ENCODE measurements around the gene FBLN1.
"Not testable (repeated sequence)": the region's sequence is repeated elsewhere in the genome, so short reads cannot be mapped to it uniquely, and the experiment has no call there.

Gene FBLN1

GRCh38 chr22:45621836-45622600 lies 119.3 kb downstream of the FBLN1 start:
- H3K27me3 Mint-ChIP-seq: peaks cover 6% of the 10 kb centered on the region
- ATAC-seq (ENCODE audit: low read depth): no peak
- H3K4me3 Mint-ChIP-seq: no peak overlapping the region
- H3K9me3 Mint-ChIP-seq: peaks cover 2% of the 10 kb centered on the region
- H3K27ac Mint-ChIP-seq: no peak overlapping the region
- H3K36me3 Mint-ChIP-seq: no peaks in the 10 kb centered on the region
- no peaks in the 10 kb centered on the region for H3K4me1 Mint-ChIP-seq
- DNase-seq (ENCODE audit: low spot score in 2 of 2): no peak

GRCh38 chr22:45623464-45624145 lies 120.9 kb downstream of the FBLN1 start:
- not testable (repeated sequence) for H3K27ac Mint-ChIP-seq; H3K36me3 Mint-ChIP-seq; H3K9me3 Mint-ChIP-seq; DNase-seq (ENCODE audit: low spot score in 2 of 2); ATAC-seq (ENCODE audit: low read depth); H3K4me1 Mint-ChIP-seq; H3K27me3 Mint-ChIP-seq; H3K4me3 Mint-ChIP-seq

GRCh38 chr22:45626198-45626651 lies 123.5 kb downstream of the FBLN1 start:
- Mint-ChIP-seq H3K4me1 (no peaks in the 10 kb centered on the region), H3K27me3 (peaks cover 19% of the 10 kb centered on the region), H3K9me3 (peaks cover 2% of the 10 kb centered on the region), H3K36me3 (no peaks in the 10 kb centered on the region), H3K4me3 (no peak overlapping the region), H3K27ac (no peak overlapping the region)
- DNase-seq (ENCODE audit: low spot score in 2 of 2) (no peak), ATAC-seq (ENCODE audit: low read depth) (no peak)

- DNase-seq (ENCODE audit: low spot score in 2 of 2) (no peak), ATAC-seq (ENCODE audit: low read depth) (no peak)
- no peaks in the 10 kb centered on the region for H3K4me1 Mint-ChIP-seq
- no peak overlapping the region for H3K4me3 Mint-ChIP-seq
- no peaks in the 10 kb centered on the region for H3K36me3 Mint-ChIP-seq
- peaks cover 24% of the 10 kb centered on the region for H3K27me3 Mint-ChIP-seq
- no peak overlapping the region for H3K27ac Mint-ChIP-seq
- peaks cover 2% of the 10 kb centered on the region for H3K9me3 Mint-ChIP-seq
These were observed 125.0 kb downstream of the FBLN1 start for GRCh38 chr22:45627489-45628233.

GRCh38 chr22:45628515-45628914 lies 125.8 kb downstream of the FBLN1 start:
- Mint-ChIP-seq H3K36me3 (no peaks in the 10 kb centered on the region), H3K27ac (no peak overlapping the region), H3K9me3 (peaks cover 2% of the 10 kb centered on the region), H3K4me3 (no peak overlapping the region), H3K4me1 (no peaks in the 10 kb centered on the region), H3K27me3 (peaks cover 24% of the 10 kb centered on the region)
- DNase-seq (ENCODE audit: low spot score in 2 of 2): no peak
- ATAC-seq (ENCODE audit: low read depth): no peak

- Mint-ChIP-seq H3K9me3 (no peaks in the 10 kb centered on the region), H3K27ac (no peak overlapping the region), H3K36me3 (no peaks in the 10 kb centered on the region), H3K4me3 (no peak overlapping the region), H3K4me1 (no peaks in the 10 kb centered on the region), H3K27me3 (peaks cover 19% of the 10 kb centered on the region)
- DNase-seq (ENCODE audit: low spot score in 2 of 2) (no peak), ATAC-seq (ENCODE audit: low read depth) (no peak)
These were observed 126.9 kb downstream of the FBLN1 start for GRCh38 chr22:45629469-45630089.

- Mint-ChIP-seq H3K27me3 (peaks cover 20% of the 10 kb centered on the region), H3K9me3 (no peaks in the 10 kb centered on the region)
These were observed 127.8 kb downstream of the FBLN1 start for GRCh38 chr22:45630436-45630835.

GRCh38 chr22:45631140-45631840 lies 128.6 kb downstream of the FBLN1 start:
- Mint-ChIP-seq H3K27ac (no peak overlapping the region), H3K4me1 (no peaks in the 10 kb centered on the region), H3K36me3 (no peaks in the 10 kb centered on the region), H3K27me3 (peaks cover 21% of the 10 kb centered on the region), H3K9me3 (no peaks in the 10 kb centered on the region), H3K4me3 (no peak overlapping the region)
- no peak for DNase-seq (ENCODE audit: low spot score in 2 of 2)
- no peak for ATAC-seq (ENCODE audit: low read depth)

More at GRCh38 chr22:45630436-45630835, 127.8 kb downstream of the FBLN1 start:
- ATAC-seq (ENCODE audit: low read depth) (no peak), DNase-seq (ENCODE audit: low spot score in 2 of 2) (no peak)
- no peak overlapping the region for H3K4me3 Mint-ChIP-seq
- H3K4me1 Mint-ChIP-seq: no peaks in the 10 kb centered on the region
- H3K36me3 Mint-ChIP-seq: no peaks in the 10 kb centered on the region
- H3K27ac Mint-ChIP-seq: no peak overlapping the region

GRCh38 chr22:45631841-45632238 lies 129.2 kb downstream of the FBLN1 start:
- Mint-ChIP-seq H3K4me1 (no peaks in the 10 kb centered on the region), H3K9me3 (no peaks in the 10 kb centered on the region), H3K27ac (no peak overlapping the region), H3K4me3 (no peak overlapping the region), H3K36me3 (no peaks in the 10 kb centered on the region), H3K27me3 (peaks cover 23% of the 10 kb centered on the region)
- ATAC-seq (ENCODE audit: low read depth) (no peak), DNase-seq (ENCODE audit: low spot score in 2 of 2) (no peak)

- Mint-ChIP-seq H3K9me3 (no peaks in the 10 kb centered on the region), H3K27me3 (peaks cover 26% of the 10 kb centered on the region), H3K36me3 (no peaks in the 10 kb centered on the region), H3K4me3 (no peak overlapping the region), H3K4me1 (no peaks in the 10 kb centered on the region), H3K27ac (no peak overlapping the region)
- DNase-seq (ENCODE audit: low spot score in 2 of 2) (no peak), ATAC-seq (ENCODE audit: low read depth) (no peak)
These were observed 130.3 kb downstream of the FBLN1 start for GRCh38 chr22:45632791-45633515.

GRCh38 chr22:45636683-45637082 lies 134.0 kb downstream of the FBLN1 start:
- no peaks in the 10 kb centered on the region for H3K4me1 Mint-ChIP-seq
- no peaks in the 10 kb centered on the region for H3K9me3 Mint-ChIP-seq
- no peak overlapping the region for H3K4me3 Mint-ChIP-seq
- ATAC-seq (ENCODE audit: low read depth) (no peak), DNase-seq (ENCODE audit: low spot score in 2 of 2) (no peak)
- no peaks in the 10 kb centered on the region for H3K36me3 Mint-ChIP-seq
- H3K27me3 Mint-ChIP-seq: peaks cover 23% of the 10 kb centered on the region
- H3K27ac Mint-ChIP-seq: no peak overlapping the region

- no peak for ATAC-seq (ENCODE audit: low read depth)
- no peaks in the 10 kb centered on the region for H3K36me3 Mint-ChIP-seq
- no peak for DNase-seq (ENCODE audit: low spot score in 2 of 2)
- peaks cover 21% of the 10 kb centered on the region for H3K27me3 Mint-ChIP-seq
- no peak overlapping the region for H3K4me3 Mint-ChIP-seq
- H3K4me1 Mint-ChIP-seq: no peaks in the 10 kb centered on the region
- no peak overlapping the region for H3K27ac Mint-ChIP-seq
- H3K9me3 Mint-ChIP-seq: no peaks in the 10 kb centered on the region
These were observed 135.5 kb downstream of the FBLN1 start for GRCh38 chr22:45638197-45638596.

All from memory B cell (primary cell).